GM12878 (cell line): ENCODE measurements around the gene GCA. TPM values are rescaled to one million over a fixed set of nuclear protein-coding genes. Genes with fewer than 3 reads are reported as not detected.

ENCODE experiments used
- ATF7 ChIP-seq: fragments of 450-650 bp; IDR thresholded peaks from 2 replicates; pipeline ENCODE4 v1.6.1; 2016; ENCODE audit warnings: low read depth, mild to moderate bottlenecking
- CEBPZ ChIP-seq: fragments of 150-350 bp; IDR thresholded peaks from 2 replicates; pipeline ENCODE4 v1.6.1; 2016; ENCODE audit warnings: low read depth, low read length
- CHD4 ChIP-seq: fragments of 200-600 bp; sonication (generic); IDR thresholded peaks from 2 replicates; pipeline ENCODE4 v1.6.1; 2016; ENCODE audit warnings: mild to moderate bottlenecking
- CREB1 ChIP-seq: IDR thresholded peaks from 2 replicates; pipeline ENCODE4 v1.6.1; 2012; ENCODE audit warnings: low read depth, mild to moderate bottlenecking, inconsistent platforms
- EGR1 ChIP-seq, 2 experiments: IDR thresholded peaks; 1 replicate in 1 of 2; 2 replicates in 1 of 2; pipeline ENCODE4 v1.6.1; 2011 to 2012; ENCODE audit warnings: low read depth in 2 of 2, low read length in 2 of 2, borderline replicate concordance in 1 of 2, mild to moderate bottlenecking in 1 of 2, moderate library complexity in 1 of 2
- FOXK2 ChIP-seq: fragments of 450-650 bp; IDR thresholded peaks from 2 replicates; pipeline ENCODE4 v1.6.1; 2017; ENCODE audit warnings: mild to moderate bottlenecking, moderate library complexity
- GATAD2B ChIP-seq: fragments of 450-650 bp; conservative IDR thresholded peaks from 2 replicates; pipeline ENCODE4 v1.6.1; 2017; ENCODE audit warnings: low read depth, mild to moderate bottlenecking, moderate library complexity
- MXI1 ChIP-seq: fragments of 150-350 bp; IDR thresholded peaks from 2 replicates; pipeline ENCODE4 v1.6.1; 2011; ENCODE audit warnings: low read depth, mild to moderate bottlenecking, inconsistent platforms, low read length, improper control_type of control experiment
- NKRF ChIP-seq: fragments of 450-650 bp; conservative IDR thresholded peaks from 2 replicates; pipeline ENCODE4 v1.6.1; 2017; ENCODE audit warnings: mild to moderate bottlenecking, moderate library complexity
- NRF1 ChIP-seq: conservative IDR thresholded peaks from 2 replicates; pipeline ENCODE4 v1.6.1; 2011; ENCODE audit warnings: mild to moderate bottlenecking, low read depth, low read length, improper control_type of control experiment
- PAX5 ChIP-seq: IDR thresholded peaks from 2 replicates; pipeline ENCODE4 v1.6.1; 2011; ENCODE audit warnings: low read depth, low read length, borderline replicate concordance
- POLR2AphosphoS2 ChIP-seq: IDR thresholded peaks from 2 replicates; pipeline ENCODE4 v1.6.1; 2011; ENCODE audit warnings: low read depth, mild to moderate bottlenecking, low read length, improper control_type of control experiment, moderate library complexity
- PRDM15 ChIP-seq: fragments of 450-650 bp; formaldehyde crosslinking; IDR thresholded peaks from 2 replicates; pipeline ENCODE4 v1.4.0; 2020; ENCODE audit warnings: mild to moderate bottlenecking, moderate library complexity
- SIN3A ChIP-seq: IDR thresholded peaks from 2 replicates; pipeline ENCODE4 v1.6.1; 2012; ENCODE audit warnings: low read depth, low read length, improper control_type of control experiment
- SMAD1 ChIP-seq: fragments of 450-650 bp; IDR thresholded peaks from 2 replicates; pipeline ENCODE4 v1.6.1; 2018; ENCODE audit warnings: mild to moderate bottlenecking, low read depth; ENCODE audit not compliant: partially characterized antibody
- SMAD5 ChIP-seq: IDR thresholded peaks from 2 replicates; pipeline ENCODE4 v1.6.1; 2016; ENCODE audit warnings: antibody characterized with exemption, low read depth
- SMC3 ChIP-seq: IDR thresholded peaks from 2 replicates; pipeline ENCODE4 v1.6.1; 2011; ENCODE audit warnings: low read length, improper control_type of control experiment, borderline replicate concordance
- SUZ12 ChIP-seq: fragments of 200-600 bp; sonication (generic); IDR thresholded peaks from one replicate; pipeline ENCODE4 v1.6.1; 2018; ENCODE audit warnings: antibody characterized with exemption, mild to moderate bottlenecking; ENCODE audit not compliant: unreplicated experiment
- TBL1XR1 ChIP-seq: IDR thresholded peaks from 2 replicates; pipeline ENCODE4 v1.6.1; 2012; ENCODE audit warnings: low read depth, low read length, improper control_type of control experiment
- YBX1 ChIP-seq: fragments of 450-650 bp; IDR thresholded peaks from 2 replicates; pipeline ENCODE4 v1.6.1; 2016; ENCODE audit warnings: antibody characterized with exemption
- ZNF24 ChIP-seq: fragments of 450-650 bp; IDR thresholded peaks from 2 replicates; pipeline ENCODE4 v1.6.1; 2017; ENCODE audit warnings: antibody characterized with exemption, mild to moderate bottlenecking
- ZNF274 ChIP-seq: IDR thresholded peaks from one replicate; pipeline ENCODE4 v1.8.0; 2011; ENCODE audit not compliant: insufficient read length, insufficient read depth
- polyA plus RNA-seq, 11 experiments: library from polyadenylated mRNA; depleted of rRNA in 4 of 11; unstranded in 6 of 11; stranded (reverse) in 5 of 11; fragments of >200 nt; fragmentation: Nextera tagmentation in 4 of 11; fragmentation: Illumina TruSeq in 1 of 11; extraction: Ambion mirVana in 4 of 11; extraction: Trizol in 1 of 11; gene quantifications; 1 replicate in 1 of 11; 2 replicates in 10 of 11; pipeline versions ENCODE4 v1.2.1 to v1.2.3, GENCODE V29; 2011 to 2016; ENCODE audit warnings: inconsistent platforms in 2 of 11, missing spikeins in 2 of 11, low read depth in 1 of 11
- total RNA-seq, 4 experiments: library from RNA; depleted of rRNA in 3 of 4; stranded (reverse); fragments of >200 nt in 3 of 4; fragmentation: Illumina TruSeq in 1 of 4; extraction: Trizol in 1 of 4; gene quantifications; 2 replicates each; pipeline versions ENCODE4 v1.2.1 to v1.2.3, GENCODE V29; 2013 to 2021

Gene GCA
- total and polyA plus RNA-seq, 10 of the 15 experiments (the other 5 are each of a cell fraction or from before 2014, with no cell fraction given), result 20.6 to 81.9 (median 32.0) TPM

- TF ChIP-seq CEBPZ (no peak), EGR1 (IDR thresholded peaks at IDR 0.05; ENCODE audit: borderline replicate concordance in 1 of 2, low read depth in 2 of 2, low read length in 2 of 2) (no peak), ZNF274 (no peak), ATF7 (no peak), SMC3 (no peak), YBX1 (no peak), SUZ12 (no peak), SIN3A (peak; percentile 72; the same call in 1 of the 2 replicates), PAX5 (peak; percentile 68), TBL1XR1 (no peak), MXI1 (peak; percentile 44; the same call in 1 of the 2 replicates), SMAD5 (no peak), GATAD2B (0 out of 2 replicates have a peak, but pooled peaks have one; percentile 73), NKRF (peak; percentile 47), CHD4 (no peak), FOXK2 (no peak), PRDM15 (CRISPR knock-in tag) (no peak), CREB1 (no peak; the same call in 1 of the 2 replicates), POLR2AphosphoS2 (no peak), NRF1 (no peak), SMAD1 (no peak), ZNF24 (no peak)
These were observed at the start of gene GCA (continued) for GRCh38 chr2:162343824-162344616.
